ENCODE data around the gene GNAL. TPM values are rescaled to one million over a fixed set of nuclear protein-coding genes. Genes with fewer than 3 reads are reported as not detected.

Gene GNAL
- total RNA-seq, 1 experiment from 2014 or later: 0.44 TPM

DNA sequence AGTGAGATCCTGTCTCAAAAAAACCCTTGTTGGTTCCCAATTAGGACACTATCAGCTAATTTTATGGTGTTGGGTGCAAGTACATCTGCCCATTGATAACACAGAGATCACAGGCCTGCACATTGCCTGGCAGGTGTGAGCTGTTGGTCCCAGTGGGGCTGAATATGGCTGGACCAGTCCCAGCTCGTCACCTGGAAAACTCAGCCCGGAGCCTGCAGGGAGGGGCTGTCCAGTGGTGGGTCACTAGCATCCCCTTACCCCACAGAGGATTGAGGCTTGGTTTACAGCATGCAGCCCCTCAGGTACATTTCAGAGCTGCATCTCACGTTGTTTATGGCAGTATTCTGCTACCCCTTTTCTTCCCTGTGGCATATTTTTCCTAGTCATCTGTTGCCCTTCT, 121.3 kb downstream of the GNAL start:
- Histone ChIP-seq H3K4me3 (ENCODE audit: low read depth in 2 of 2, low read length in 2 of 2) (no peak overlapping the region), H3K36me3 (ENCODE audit: control insufficient read depth, insufficient read depth, low read length) (no peaks in the 10 kb centered on the region), H3K27ac (ENCODE audit: low read length) (no peak overlapping the region), H3K9me3 (ENCODE audit: control insufficient read depth, insufficient read depth, low read depth, low read length) (no peaks in the 10 kb centered on the region), H3K4me1 (ENCODE audit: control insufficient read depth, insufficient read depth, low read length) (no peaks in the 10 kb centered on the region), H3K27me3 (ENCODE audit: control insufficient read depth, insufficient read depth, low read length) (no peaks in the 10 kb centered on the region)
- in situ Hi-C loops (cut with HindIII; ENCODE audit: low pct_unique_long_range_greater_than_20kb, low sequenced_read_pairs) (no loop called here), intact Hi-C loops (cut with micrococcal nuclease; ENCODE audit: unreplicated experiment) (no loop called here)
- ChIA-PET POLR2A (no interaction called here), CTCF (interaction anchor here (0.6 kb wide), 1 partner anchor 49 kb away, joined by 3 read pairs; no protein-coding TSS in a partner anchor)
- TF ChIP-seq SIN3A (IDR thresholded peaks at IDR 0.05; ENCODE audit: borderline replicate concordance, insufficient read depth, low read depth, low read length): no peak
- TF ChIP-seq, protein P1, sequence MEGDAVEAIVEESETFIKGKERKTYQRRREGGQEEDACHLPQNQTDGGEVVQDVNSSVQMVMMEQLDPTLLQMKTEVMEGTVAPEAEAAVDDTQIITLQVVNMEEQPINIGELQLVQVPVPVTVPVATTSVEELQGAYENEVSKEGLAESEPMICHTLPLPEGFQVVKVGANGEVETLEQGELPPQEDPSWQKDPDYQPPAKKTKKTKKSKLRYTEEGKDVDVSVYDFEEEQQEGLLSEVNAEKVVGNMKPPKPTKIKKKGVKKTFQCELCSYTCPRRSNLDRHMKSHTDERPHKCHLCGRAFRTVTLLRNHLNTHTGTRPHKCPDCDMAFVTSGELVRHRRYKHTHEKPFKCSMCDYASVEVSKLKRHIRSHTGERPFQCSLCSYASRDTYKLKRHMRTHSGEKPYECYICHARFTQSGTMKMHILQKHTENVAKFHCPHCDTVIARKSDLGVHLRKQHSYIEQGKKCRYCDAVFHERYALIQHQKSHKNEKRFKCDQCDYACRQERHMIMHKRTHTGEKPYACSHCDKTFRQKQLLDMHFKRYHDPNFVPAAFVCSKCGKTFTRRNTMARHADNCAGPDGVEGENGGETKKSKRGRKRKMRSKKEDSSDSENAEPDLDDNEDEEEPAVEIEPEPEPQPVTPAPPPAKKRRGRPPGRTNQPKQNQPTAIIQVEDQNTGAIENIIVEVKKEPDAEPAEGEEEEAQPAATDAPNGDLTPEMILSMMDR (IDR thresholded peaks at IDR 0.05): no peak
- no peak for TF ChIP-seq TCF7L2 (IDR thresholded peaks at IDR 0.05; ENCODE audit: low read depth, low read length)
- TF ChIP-seq, protein P2, sequence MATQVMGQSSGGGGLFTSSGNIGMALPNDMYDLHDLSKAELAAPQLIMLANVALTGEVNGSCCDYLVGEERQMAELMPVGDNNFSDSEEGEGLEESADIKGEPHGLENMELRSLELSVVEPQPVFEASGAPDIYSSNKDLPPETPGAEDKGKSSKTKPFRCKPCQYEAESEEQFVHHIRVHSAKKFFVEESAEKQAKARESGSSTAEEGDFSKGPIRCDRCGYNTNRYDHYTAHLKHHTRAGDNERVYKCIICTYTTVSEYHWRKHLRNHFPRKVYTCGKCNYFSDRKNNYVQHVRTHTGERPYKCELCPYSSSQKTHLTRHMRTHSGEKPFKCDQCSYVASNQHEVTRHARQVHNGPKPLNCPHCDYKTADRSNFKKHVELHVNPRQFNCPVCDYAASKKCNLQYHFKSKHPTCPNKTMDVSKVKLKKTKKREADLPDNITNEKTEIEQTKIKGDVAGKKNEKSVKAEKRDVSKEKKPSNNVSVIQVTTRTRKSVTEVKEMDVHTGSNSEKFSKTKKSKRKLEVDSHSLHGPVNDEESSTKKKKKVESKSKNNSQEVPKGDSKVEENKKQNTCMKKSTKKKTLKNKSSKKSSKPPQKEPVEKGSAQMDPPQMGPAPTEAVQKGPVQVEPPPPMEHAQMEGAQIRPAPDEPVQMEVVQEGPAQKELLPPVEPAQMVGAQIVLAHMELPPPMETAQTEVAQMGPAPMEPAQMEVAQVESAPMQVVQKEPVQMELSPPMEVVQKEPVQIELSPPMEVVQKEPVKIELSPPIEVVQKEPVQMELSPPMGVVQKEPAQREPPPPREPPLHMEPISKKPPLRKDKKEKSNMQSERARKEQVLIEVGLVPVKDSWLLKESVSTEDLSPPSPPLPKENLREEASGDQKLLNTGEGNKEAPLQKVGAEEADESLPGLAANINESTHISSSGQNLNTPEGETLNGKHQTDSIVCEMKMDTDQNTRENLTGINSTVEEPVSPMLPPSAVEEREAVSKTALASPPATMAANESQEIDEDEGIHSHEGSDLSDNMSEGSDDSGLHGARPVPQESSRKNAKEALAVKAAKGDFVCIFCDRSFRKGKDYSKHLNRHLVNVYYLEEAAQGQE (IDR thresholded peaks at IDR 0.05; ENCODE audit: insufficient read depth in 1 of 2, low read depth in 2 of 2, low read length in 1 of 2): no peak
- no peak for TF ChIP-seq POLR2AphosphoS5 (IDR thresholded peaks at IDR 0.05; ENCODE audit: low read depth, low read length)
- BruUV-seq (replicated peaks): no TSS peak
- DNase-seq (ENCODE audit: low read depth, low spot score) (no peak), ATAC-seq (no peak)

DNA sequence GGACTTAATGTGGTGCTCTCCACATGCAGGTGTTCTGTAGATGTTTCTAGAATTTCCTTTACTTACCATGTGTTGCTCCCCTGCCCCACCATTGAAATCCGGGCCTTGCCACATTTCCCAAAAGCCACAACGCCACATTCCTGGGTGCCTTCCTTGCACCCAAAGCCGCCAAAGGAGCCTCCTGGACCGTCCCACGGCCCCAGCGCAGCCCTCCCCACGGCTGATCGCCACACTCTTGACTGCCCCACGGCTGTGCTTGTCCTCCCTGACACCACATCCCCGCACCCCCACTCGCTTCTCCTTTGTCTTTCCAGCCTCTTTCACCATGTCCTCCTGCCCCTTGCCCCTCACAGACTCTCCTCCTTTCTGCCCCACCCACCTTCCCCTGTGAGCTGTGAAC, 121.9 kb downstream of the GNAL start:
- no peak overlapping the region for H3K4me3 ChIP-seq (ENCODE audit: low read depth in 2 of 2, low read length in 2 of 2)
- ChIA-PET CTCF (interaction anchor here (0.6 kb wide), 1 partner anchor 48 kb away, joined by 3 read pairs; no protein-coding TSS in a partner anchor), POLR2A (no interaction called here)
- no peak for DNase-seq (ENCODE audit: low read depth, low spot score)
- H3K27ac ChIP-seq (ENCODE audit: low read length): no peak overlapping the region
- TF ChIP-seq, protein P2 (IDR thresholded peaks at IDR 0.05; ENCODE audit: insufficient read depth in 1 of 2, low read depth in 2 of 2, low read length in 1 of 2): no peak
- TF ChIP-seq TCF7L2 (IDR thresholded peaks at IDR 0.05; ENCODE audit: low read depth, low read length) (no peak), POLR2AphosphoS5 (IDR thresholded peaks at IDR 0.05; ENCODE audit: low read depth, low read length) (no peak), SIN3A (IDR thresholded peaks at IDR 0.05; ENCODE audit: borderline replicate concordance, insufficient read depth, low read depth, low read length) (no peak)
- TF ChIP-seq, protein P1 (IDR thresholded peaks at IDR 0.05): no peak
- intact Hi-C loops (cut with micrococcal nuclease; ENCODE audit: unreplicated experiment): no loop called here
- no peak for ATAC-seq
- H3K4me1 ChIP-seq (ENCODE audit: control insufficient read depth, insufficient read depth, low read length): no peaks in the 10 kb centered on the region
- H3K9me3 ChIP-seq (ENCODE audit: control insufficient read depth, insufficient read depth, low read depth, low read length): no peaks in the 10 kb centered on the region
- in situ Hi-C loops (cut with HindIII; ENCODE audit: low pct_unique_long_range_greater_than_20kb, low sequenced_read_pairs): no loop called here
- BruUV-seq (replicated peaks): no TSS peak
- no peaks in the 10 kb centered on the region for H3K27me3 ChIP-seq (ENCODE audit: control insufficient read depth, insufficient read depth, low read length)
- H3K36me3 ChIP-seq (ENCODE audit: control insufficient read depth, insufficient read depth, low read length): no peaks in the 10 kb centered on the region

Data from Panc1 (cell line).